HG03378 (cell line): Measurements from ENCODE around the gene SLC25A23.
A peak's percentile ranks its signal among the peaks of the same experiment; 100 is the strongest.

Source experiments
- ATAC-seq: cut with Tn5 transposase; IDR thresholded peaks from one replicate; pipeline ENCODE4 v1.9.1; 2021; ENCODE audit warnings: mild to moderate bottlenecking, moderate library complexity; ENCODE audit not compliant: unreplicated experiment

Gene SLC25A23

GRCh38 chr19:6481541-6482342, 22.1 kb upstream of the SLC25A23 start, which contains the start of gene DENND1C:
DENND1C (minus strand) TSS chr19:6481787; CDS start chr19:6481695, 92 bp downstream.
- no peak for ATAC-seq

GRCh38 chr19:6480848-6481415, 21.3 kb upstream of the SLC25A23 start:
- ATAC-seq, result no peak

- ATAC-seq, result no peak
Measured at GRCh38 chr19:6479836-6480398, 20.3 kb upstream of the SLC25A23 start.

- ATAC-seq, result no peak
Measured at GRCh38 chr19:6478815-6479214, 19.2 kb upstream of the SLC25A23 start.

GRCh38 chr19:6476896-6477431, 17.4 kb upstream of the SLC25A23 start:
- no peak for ATAC-seq

GRCh38 chr19:6476155-6476895, 16.7 kb upstream of the SLC25A23 start:
- no peak for ATAC-seq

GRCh38 chr19:6475321-6476108, 15.9 kb upstream of the SLC25A23 start:
- no peak for ATAC-seq

- no peak for ATAC-seq
Measured at GRCh38 chr19:6473647-6474046, 14.1 kb upstream of the SLC25A23 start.

GRCh38 chr19:6472713-6473112, 13.1 kb upstream of the SLC25A23 start:
- no peak for ATAC-seq

DNA sequence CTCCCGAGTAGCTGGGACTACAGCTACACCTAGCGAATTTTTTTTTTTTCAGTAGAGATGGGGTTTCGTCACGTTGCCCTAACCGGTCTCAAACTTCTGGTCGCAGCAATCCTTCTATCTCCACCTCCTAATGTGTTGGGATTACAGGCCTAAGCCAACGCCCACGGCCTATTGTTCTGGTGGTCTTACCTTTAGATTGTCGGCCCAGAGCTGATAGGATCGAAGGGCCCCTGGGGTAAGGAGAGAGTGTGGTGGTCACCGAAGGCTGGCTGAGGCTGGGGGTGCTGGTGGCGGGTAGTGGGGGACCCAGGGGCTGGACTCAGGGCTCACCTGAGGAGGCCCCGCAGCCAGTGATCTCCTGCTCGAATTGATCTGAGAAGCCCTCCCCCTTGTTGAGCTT, 11.5 kb upstream of the SLC25A23 start:
- no peak for ATAC-seq

DNA sequence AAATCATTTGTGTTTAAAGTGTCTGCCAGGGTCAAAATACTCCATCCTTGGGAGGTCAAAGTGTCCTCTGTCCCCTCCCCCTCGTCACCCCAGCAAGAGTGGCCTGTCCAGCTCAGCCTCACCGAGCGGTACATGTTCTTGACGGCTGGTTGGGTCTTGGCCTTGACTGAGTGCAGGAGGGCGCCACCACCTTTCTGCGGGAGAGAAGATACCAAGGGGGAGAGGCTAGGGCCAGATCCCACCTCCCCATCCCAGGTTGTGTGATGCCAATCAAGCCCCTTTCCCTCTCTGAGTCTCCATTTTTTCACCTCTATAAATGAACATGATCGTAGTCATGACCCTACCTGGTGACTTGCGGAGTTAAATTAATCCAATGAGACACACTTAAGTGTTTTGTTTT, 10.6 kb upstream of the SLC25A23 start:
- no peak for ATAC-seq

- no peak for ATAC-seq
Measured at GRCh38 chr19:6467384-6467783, 7.8 kb upstream of the SLC25A23 start.

DNA sequence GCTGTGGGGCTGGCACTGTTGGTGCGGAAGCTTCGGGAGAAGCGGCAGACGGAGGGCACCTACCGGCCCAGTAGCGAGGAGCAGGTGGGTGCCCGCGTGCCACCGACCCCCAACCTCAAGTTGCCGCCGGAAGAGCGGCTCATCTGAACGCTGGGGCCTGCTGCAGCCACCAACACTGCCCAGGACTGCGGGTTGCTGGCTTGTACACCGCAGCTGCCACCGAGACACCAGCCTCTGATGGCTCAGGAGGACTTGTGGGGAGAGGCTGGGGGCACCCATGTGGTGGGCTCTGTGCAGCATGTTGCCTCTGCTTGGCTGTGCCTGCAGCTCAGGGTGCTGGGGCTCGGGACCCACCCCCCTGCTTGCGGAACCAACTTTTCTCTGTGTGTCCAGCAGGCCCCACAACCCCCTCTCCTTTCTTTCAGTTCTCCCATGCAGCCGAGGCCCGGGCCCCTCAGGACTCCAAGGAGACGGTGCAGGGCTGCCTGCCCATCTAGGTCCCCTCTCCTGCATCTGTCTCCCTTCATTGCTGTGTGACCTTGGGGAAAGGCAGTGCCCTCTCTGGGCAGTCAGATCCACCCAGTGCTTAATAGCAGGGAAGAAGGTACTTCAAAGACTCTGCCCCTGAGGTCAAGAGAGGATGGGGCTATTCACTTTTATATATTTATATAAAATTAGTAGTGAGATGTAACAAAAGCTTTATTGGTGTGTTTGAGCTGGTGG, 7.1 kb upstream of the SLC25A23 start:
- ATAC-seq, result no peak

GRCh38 chr19:6465663-6466062, 6.1 kb upstream of the SLC25A23 start:
- ATAC-seq, result no peak

- ATAC-seq, result no peak
Measured at GRCh38 chr19:6465006-6465405, 5.4 kb upstream of the SLC25A23 start.

- no peak for ATAC-seq
Measured at GRCh38 chr19:6464070-6464873, 4.7 kb upstream of the SLC25A23 start, which contains the start of gene CRB3. CRB3 (plus strand) TSS chr19:6464271; CDS start chr19:6464702, 431 bp downstream.

DNA sequence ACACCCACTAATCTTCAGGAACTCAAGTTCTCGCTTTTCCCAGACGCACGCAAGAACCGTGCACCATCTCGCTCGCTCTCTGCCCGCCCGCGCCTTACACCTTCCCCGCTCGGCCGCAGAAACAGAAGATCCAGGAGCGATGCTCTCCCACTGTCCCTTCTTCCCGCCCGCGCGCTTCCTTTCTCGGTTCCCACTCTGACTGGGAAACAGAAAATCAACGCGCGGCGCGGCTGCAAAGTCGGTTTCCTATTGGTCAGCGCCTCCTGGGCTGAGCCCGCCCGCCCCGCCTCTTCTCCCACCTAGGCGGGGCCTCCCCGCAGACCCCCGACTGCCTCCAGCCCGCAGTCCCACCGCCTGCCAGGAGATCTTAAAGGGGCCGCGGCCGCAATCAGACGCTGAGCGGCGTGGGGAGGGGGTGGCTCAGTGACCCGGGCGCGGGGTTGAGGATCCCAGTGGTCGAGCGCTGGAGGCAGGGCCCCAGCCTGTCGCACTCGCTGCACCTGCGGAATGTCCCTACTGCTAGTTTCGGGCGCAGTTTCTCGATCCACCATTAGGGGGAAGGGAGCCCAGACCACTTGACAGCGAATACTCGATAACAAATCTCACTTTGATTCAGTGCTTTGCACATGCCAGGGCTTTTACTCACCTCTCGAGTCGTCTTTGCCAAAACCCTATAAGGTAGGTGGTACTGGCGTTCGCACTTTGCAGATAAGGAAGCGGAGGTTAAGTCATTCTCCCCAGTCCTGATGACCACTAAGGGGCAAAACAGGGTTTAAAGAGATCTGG, 700 bp upstream of the SLC25A23 start:
- ATAC-seq, result peak; percentile 61

GRCh38 chr19:6458695-6459261, 814 bp downstream of the SLC25A23 start:
- no peak for ATAC-seq
